RPMI8226 (cell line): ENCODE measurements around the gene MLNR.
A peak's percentile ranks its signal among the peaks of the same experiment; 100 is the strongest.

Source experiments
- DNase-seq: peaks from one replicate; pipeline ENCODE4 v3.0.0-alpha.2; 2015

Gene MLNR

GRCh38 chr13:49226613-49227012 is 6.5 kb downstream of the MLNR start:
- no peak for DNase-seq

- DNase-seq = no peak
Observed at GRCh38 chr13:49234741-49235140, 14.6 kb downstream of the MLNR start.

GRCh38 chr13:49235856-49236431 is 15.8 kb downstream of the MLNR start:
- no peak for DNase-seq

- no peak for DNase-seq
Observed at GRCh38 chr13:49238621-49239020, 18.5 kb downstream of the MLNR start.

DNA sequence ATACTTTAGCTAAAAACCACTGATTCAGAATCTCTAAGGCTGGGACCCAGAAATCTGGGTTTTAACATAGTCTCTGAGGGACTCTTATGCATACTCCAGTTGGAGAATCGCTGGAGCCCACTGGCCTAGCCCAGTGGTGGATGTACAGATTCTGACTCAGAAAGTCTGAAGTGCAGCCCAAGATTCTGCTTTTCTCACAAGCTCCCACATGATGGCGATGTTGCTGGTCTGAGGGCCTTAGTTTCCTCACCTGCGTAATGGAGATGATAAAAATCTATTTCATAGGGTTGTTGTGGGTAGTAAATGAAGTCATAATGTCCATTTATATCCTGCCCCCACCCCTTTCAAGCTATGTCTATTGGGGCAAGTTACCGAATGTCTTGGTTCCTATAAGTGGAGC is 19.9 kb downstream of the MLNR start:
- DNase-seq = peak; percentile 22

GRCh38 chr13:49241296-49241695 is 21.2 kb downstream of the MLNR start:
- DNase-seq = no peak

DNA sequence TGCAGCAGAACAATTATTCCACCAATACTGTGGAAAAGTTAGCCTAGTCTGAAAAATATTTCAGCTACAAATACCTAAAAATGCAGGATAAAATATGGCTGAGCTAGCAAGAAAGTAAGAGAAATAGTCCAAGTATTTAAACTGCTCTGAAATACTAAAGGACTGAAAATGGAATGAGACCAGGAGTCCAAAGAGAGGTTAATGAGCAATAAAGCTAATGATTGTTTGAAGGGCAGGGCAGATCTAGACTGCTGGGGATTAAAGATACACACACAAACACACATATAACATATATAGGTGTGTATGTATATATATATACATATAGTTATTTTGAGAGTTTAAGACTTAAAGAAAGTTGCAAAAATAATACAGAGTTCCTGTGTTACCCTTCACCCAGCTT is 25.0 kb downstream of the MLNR start:
- no peak for DNase-seq

GRCh38 chr13:49246850-49247642 is 26.9 kb downstream of the MLNR start:
- DNase-seq = no peak

GRCh38 chr13:49247643-49248621 is 27.8 kb downstream of the MLNR start, which contains the start of gene CDADC1:
Gene CDADC1, plus strand, starts transcription at chr13:49247925. Its CDS starts 113 bp downstream, at chr13:49248038.
- peak; percentile 95 for DNase-seq

- peak; percentile 3 for DNase-seq
Observed at GRCh38 chr13:49248622-49249002, 28.5 kb downstream of the MLNR start.

GRCh38 chr13:49251326-49251725 is 31.2 kb downstream of the MLNR start:
- no peak for DNase-seq

DNA sequence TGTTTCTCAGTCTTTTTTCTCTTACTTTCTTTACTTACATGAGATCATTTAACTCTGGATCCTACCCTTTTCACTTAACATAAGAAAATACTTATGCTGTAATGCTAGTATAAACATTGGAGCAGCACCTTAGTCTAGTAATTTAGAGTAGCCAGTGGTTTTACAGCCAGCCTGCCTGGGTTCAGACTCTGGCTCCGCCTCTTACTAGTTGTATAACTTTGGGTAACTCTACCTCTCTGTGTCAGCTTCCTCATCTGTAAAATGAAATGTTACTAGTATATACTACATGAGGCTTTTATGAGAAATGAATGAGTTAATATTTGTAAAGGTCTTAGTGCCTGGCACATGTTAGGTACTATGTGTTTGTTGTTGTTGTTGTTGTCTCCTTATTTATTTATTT is 33.2 kb downstream of the MLNR start:
- no peak for DNase-seq

GRCh38 chr13:49254007-49254406 is 33.9 kb downstream of the MLNR start:
- DNase-seq = no peak

DNA sequence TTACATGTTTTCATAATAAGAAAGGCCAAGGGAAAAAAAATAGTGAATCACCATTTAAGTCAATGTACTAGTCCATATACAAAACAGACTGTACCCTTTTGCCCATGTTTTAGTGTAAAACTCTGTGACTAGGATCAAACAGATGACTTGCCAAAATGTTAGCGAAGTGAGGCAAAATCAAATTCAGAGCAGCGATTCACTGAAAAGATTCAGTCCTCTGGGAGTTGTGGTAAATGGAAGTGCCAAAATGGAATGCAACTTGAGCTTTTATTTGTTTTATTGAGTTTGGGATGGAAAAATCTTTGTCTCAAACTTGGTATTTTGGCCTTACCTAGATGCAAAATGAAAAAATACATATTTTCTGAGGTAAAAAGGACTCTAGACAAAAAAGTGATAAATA is 36.7 kb downstream of the MLNR start:
- DNase-seq = no peak

GRCh38 chr13:49258089-49258796 is 38.1 kb downstream of the MLNR start:
- DNase-seq = no peak

DNA sequence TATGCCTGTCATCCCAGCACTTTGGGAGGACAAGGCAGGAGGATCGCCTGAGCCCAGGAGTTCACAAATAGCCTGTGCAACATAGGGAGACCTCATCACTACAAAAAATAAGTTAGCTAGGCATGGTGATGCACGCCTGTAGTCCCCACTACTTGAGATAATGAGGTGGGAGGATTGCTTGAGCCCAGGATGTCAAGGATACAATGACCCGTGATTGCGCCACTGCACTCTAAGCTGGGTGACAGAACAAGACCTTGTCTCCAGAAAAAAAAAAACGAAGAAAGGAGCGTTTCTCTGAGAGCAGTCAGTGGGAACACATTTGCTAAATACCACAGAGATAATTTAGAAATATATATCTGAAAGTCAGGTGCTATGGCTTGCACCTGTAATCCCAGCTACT is 39.4 kb downstream of the MLNR start:
- DNase-seq = no peak

GRCh38 chr13:49262634-49263033 is 42.5 kb downstream of the MLNR start:
- no peak for DNase-seq

- DNase-seq = no peak
Observed at GRCh38 chr13:49265822-49266221, 45.7 kb downstream of the MLNR start.

- no peak for DNase-seq
Observed at GRCh38 chr13:49271264-49271663, 51.1 kb downstream of the MLNR start.
